HG03457 (cell line): ENCODE results near the gene KMT5C.

ENCODE experiments used
- ATAC-seq: cut with Tn5 transposase; IDR thresholded peaks from one replicate; pipeline ENCODE4 v1.9.1; 2021; ENCODE audit warnings: moderate number of reproducible peaks; ENCODE audit not compliant: unreplicated experiment

KMT5C gene

GRCh38 chr19:55345818-55346724 lies 6.4 kb downstream of the KMT5C start:
- ATAC-seq = no peak

GRCh38 chr19:55346725-55347441 lies 7.2 kb downstream of the KMT5C start:
- no peak for ATAC-seq

GRCh38 chr19:55347442-55348009 lies 7.8 kb downstream of the KMT5C start:
- no peak for ATAC-seq

DNA sequence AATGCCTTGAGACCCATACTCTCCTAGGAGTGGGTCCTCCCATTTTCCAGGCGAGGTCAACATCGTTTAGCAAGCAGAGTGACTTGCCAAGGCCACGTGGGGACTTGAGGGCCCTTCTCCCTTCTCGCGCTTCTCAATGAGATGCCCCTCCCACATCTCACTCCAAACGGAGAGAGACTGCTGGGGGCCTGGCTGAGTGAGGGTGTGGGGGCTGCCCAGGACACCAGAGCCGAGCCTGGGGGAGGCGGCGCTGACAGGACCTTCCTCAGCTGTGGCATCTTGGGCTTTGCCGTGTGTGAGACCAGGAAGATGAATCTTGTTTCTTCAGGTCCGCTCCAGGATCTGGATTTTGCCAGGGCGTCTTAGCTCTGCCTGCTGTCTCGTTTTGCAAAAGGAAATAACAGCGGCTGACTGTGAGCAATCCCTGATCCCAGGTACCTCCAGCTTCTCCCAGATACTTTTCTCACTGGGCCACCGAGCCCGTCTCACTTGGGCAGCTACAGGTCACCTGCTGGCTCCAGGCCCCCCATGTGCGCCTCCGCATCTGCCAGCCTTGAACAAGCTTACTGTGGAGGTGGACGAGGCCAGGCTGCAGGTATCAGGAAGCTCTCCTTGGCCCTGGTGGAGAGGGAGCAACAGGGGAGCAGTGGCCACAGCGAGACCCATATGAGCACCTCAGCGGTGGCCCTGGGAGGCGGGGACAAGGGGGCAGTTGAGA lies 8.8 kb downstream of the KMT5C start:
- no peak for ATAC-seq

DNA sequence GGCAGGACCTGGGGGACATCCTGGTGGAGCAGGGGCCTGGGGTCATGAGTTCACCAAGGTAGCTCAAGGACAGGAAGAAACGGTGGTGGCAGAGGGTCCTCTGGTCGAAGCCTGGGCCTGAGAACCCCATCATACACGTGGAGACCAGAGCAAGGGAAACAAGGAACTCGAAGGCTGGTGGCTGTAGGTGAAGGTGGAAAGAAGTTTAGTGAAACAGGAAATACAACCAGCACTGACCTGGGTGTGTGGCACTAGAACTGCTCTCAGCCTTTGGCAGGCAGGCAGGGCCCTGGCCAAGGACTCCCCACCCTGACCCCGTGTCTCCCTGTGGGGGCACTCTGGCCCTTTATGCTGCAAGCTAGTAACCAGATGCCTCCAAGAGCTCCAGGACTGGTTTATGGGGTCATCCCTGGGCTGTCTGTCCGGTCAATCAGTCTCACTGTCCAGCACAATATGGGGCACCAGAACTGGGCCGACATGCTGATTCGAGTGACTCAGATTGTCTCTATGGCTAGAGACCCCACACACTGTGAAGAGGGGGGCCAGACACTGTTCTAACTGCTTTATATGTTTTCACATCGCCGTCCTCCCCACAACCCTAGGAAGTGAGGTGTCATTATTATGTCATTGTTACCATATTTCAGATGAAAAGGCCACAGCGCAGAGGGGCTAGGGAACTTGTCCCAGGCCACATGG lies 11.1 kb downstream of the KMT5C start:
- ATAC-seq = no peak

- ATAC-seq = no peak
Measured at GRCh38 chr19:55352040-55352439, 12.4 kb downstream of the KMT5C start.

- ATAC-seq = no peak
Measured at GRCh38 chr19:55352549-55353145, 13.0 kb downstream of the KMT5C start.

GRCh38 chr19:55353356-55353802 lies 13.7 kb downstream of the KMT5C start:
- no peak for ATAC-seq

DNA sequence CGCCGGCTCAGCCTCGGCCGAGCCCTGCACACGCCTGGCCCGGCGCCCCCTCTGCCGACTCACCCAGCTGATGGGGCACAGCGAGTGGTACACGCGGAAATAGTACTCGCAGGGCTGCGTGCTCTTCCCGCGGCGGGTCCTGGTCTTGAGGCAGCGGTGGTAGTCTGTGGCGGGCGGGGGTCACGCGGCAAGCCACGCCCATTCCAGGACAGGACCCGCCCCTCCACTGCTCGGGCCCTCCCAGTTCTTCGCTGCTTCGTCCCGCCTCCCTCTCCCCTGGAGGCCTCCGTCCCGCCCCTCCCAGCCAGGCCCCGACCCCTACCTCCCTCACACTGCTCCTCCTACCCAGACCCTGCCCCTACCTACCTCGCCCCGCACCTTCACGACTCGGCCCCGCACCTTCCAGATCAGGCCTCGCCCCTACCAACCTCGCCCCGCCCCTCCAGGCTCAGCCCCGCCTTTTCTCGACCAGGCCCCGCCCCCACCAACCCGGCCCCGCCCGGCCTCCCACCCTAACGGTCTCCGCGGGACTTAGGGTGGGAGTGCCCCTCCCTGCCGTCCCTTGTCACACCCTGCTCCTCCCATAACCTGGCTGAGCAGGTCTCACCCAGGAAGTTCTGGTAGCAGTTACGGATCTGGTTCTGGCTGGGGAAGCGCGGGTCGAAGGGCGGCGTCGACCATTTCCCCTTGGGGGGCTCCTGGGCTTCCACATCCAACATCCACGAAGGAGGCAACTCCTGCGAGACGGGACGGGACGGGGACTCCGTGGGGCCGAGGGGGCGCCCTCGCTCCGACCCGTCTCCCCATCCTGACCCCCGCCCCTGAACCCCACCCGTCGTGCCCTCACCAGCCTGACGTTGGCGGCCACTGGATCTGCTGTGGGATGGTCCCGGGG lies 14.4 kb downstream of the KMT5C start:
- ATAC-seq = no peak

DNA sequence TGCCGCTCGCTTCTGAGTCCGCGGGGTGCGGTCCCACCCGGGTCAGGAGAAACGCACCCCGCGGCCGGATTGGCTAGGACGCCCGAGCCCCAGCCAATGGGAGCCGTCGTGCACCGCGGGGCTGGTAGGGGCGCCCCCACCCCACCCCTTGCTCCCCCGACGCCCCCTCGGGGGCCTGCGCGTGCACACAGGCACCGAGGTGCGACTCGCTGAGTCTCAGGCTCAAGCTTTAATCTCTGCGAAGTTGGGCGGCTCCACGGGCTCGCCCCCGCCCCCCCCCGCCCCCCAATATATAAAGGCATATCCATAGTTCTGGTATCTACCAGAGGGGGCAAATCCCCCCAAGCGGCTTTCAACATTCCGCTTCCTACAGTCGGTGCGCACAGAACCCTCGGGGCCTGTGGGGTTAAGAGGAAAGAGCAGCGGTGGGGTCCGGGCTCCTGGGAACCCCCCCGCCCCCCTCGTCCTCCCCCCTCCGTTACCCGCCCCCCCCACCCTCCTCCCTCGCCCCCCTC lies 15.1 kb downstream of the KMT5C start, which contains the start of gene COX6B2:
Gene COX6B2, minus strand, starts transcription at position 22 of the 515 bp plus-strand sequence. CDS start 198 bp downstream, outside the sequence.
- ATAC-seq = no peak

GRCh38 chr19:55355213-55355821 lies 15.6 kb downstream of the KMT5C start:
- ATAC-seq = no peak

DNA sequence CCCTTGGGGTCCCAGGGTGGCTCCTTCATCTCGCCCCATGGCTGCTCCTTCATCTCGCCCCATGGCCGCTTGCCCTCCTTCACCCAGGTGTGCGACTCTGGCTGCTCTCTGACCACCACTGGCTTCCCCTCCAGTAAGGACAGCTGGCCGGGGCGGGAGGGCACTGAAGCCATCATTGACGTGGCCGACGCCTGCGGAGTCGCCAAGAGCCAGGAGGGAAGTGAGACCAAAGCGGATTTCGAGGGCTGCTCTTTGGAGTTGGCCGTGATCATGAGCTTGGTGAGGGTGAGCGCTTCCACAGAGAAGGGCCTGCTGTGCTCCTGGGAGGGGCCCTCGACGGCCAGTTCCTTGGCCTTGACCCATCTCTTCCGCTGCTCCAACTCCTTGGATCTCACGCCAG lies 18.8 kb downstream of the KMT5C start:
- ATAC-seq = no peak

- no peak for ATAC-seq
Measured at GRCh38 chr19:55358943-55359908, 19.6 kb downstream of the KMT5C start.

- no peak for ATAC-seq
Measured at GRCh38 chr19:55360902-55361301, 21.2 kb downstream of the KMT5C start.

DNA sequence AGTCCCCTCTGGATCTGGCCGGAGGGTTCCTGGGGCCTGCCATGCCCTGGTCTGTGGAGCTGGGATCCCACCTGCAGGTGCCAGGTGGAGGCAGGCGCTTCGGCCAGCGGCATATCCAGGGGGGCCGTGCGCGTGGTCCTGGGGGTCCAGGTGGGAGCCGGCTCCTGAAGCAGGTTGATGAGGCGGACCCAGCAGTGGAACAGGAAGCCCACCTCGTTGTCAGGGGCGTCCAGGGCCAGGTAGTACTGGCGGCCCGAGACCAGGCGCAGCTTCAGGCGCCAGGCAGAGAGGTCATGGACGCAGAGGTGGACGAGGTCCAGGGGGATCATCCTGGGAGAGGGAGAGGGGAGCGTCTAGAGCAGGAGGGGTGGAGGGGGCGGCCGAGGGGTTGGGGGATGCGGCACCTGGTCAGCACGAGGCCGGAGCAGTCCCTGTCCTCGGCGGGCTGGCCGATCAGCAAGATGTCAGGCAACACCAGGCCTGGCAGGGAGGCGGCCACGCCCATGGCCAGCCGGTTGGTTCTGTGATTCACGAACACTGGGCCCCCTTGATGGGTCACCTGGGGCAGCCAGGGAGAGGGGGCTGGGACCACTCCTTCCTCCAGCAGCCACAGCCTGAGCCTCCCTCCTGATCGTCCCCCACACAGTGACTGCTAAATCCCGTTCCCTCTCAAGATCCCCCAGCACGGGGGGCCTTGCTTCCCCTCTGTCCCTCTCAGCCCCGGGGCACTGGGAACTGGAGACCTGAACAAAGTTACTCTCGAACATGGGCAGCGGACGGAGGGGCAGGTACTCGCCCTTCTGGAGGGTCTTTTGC lies 22.7 kb downstream of the KMT5C start:
- no peak for ATAC-seq

GRCh38 chr19:55362990-55363716 lies 23.5 kb downstream of the KMT5C start, which contains the start of gene GARIN5B:
GARIN5B (minus strand) TSS chr19:55363260; CDS start chr19:55363066, 194 bp downstream.
- ATAC-seq = no peak
